ENCODE data around the gene CCNYL1.

DNA sequence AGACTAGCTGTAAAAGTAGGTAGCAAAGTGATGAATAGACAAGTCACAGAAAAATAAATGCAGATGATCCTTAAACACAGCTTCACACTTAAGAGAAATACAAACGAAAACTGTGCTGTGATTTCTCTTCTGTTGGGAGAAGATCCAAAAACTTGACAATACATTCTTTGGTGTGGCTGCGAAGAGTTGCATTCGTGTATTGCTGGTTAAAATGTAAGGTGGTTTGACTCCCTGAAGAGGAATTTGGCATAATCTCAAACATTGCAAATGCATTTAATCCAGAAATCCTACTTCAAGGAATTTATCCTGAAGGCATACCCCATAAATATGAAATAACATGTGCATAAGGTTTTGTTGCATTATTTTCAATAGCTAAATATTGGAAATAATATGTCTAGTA is 7.1 kb downstream of the CCNYL1 start:
- TF ChIP-seq, protein P1, sequence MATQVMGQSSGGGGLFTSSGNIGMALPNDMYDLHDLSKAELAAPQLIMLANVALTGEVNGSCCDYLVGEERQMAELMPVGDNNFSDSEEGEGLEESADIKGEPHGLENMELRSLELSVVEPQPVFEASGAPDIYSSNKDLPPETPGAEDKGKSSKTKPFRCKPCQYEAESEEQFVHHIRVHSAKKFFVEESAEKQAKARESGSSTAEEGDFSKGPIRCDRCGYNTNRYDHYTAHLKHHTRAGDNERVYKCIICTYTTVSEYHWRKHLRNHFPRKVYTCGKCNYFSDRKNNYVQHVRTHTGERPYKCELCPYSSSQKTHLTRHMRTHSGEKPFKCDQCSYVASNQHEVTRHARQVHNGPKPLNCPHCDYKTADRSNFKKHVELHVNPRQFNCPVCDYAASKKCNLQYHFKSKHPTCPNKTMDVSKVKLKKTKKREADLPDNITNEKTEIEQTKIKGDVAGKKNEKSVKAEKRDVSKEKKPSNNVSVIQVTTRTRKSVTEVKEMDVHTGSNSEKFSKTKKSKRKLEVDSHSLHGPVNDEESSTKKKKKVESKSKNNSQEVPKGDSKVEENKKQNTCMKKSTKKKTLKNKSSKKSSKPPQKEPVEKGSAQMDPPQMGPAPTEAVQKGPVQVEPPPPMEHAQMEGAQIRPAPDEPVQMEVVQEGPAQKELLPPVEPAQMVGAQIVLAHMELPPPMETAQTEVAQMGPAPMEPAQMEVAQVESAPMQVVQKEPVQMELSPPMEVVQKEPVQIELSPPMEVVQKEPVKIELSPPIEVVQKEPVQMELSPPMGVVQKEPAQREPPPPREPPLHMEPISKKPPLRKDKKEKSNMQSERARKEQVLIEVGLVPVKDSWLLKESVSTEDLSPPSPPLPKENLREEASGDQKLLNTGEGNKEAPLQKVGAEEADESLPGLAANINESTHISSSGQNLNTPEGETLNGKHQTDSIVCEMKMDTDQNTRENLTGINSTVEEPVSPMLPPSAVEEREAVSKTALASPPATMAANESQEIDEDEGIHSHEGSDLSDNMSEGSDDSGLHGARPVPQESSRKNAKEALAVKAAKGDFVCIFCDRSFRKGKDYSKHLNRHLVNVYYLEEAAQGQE (IDR thresholded peaks at IDR 0.05; ENCODE audit: borderline replicate concordance) = no peak
- TF ChIP-seq EZH2 (IDR thresholded peaks at IDR 0.05; ENCODE audit: borderline replicate concordance, insufficient read depth, low read length, poor library complexity, severe bottlenecking) = no peak
- no peak for TF ChIP-seq MXI1 (conservative IDR thresholded peaks at IDR 0.05; ENCODE audit: poor library complexity, severe bottlenecking)
- TF ChIP-seq, protein P2, sequence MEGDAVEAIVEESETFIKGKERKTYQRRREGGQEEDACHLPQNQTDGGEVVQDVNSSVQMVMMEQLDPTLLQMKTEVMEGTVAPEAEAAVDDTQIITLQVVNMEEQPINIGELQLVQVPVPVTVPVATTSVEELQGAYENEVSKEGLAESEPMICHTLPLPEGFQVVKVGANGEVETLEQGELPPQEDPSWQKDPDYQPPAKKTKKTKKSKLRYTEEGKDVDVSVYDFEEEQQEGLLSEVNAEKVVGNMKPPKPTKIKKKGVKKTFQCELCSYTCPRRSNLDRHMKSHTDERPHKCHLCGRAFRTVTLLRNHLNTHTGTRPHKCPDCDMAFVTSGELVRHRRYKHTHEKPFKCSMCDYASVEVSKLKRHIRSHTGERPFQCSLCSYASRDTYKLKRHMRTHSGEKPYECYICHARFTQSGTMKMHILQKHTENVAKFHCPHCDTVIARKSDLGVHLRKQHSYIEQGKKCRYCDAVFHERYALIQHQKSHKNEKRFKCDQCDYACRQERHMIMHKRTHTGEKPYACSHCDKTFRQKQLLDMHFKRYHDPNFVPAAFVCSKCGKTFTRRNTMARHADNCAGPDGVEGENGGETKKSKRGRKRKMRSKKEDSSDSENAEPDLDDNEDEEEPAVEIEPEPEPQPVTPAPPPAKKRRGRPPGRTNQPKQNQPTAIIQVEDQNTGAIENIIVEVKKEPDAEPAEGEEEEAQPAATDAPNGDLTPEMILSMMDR (IDR thresholded peaks at IDR 0.05; ENCODE audit: poor library complexity, severe bottlenecking) = no peak
- TF ChIP-seq RAD21 (conservative IDR thresholded peaks at IDR 0.05) = no peak
- no peak for TF ChIP-seq POLR2AphosphoS5 (IDR thresholded peaks at IDR 0.05)
- no peak for TF ChIP-seq EP300 (conservative IDR thresholded peaks at IDR 0.05; ENCODE audit: poor library complexity, severe bottlenecking)

All from neural cell (in vitro differentiated cells).